HG03460 (cell line): ENCODE results near the gene TOMM40L.
"Not testable (repeated sequence)": the region's sequence is repeated elsewhere in the genome, so short reads cannot be mapped to it uniquely, and the experiment has no call there.

Source experiments
- ATAC-seq: cut with Tn5 transposase; IDR thresholded peaks from one replicate; pipeline ENCODE4 v1.9.1; 2021; ENCODE audit not compliant: unreplicated experiment

Gene TOMM40L

DNA sequence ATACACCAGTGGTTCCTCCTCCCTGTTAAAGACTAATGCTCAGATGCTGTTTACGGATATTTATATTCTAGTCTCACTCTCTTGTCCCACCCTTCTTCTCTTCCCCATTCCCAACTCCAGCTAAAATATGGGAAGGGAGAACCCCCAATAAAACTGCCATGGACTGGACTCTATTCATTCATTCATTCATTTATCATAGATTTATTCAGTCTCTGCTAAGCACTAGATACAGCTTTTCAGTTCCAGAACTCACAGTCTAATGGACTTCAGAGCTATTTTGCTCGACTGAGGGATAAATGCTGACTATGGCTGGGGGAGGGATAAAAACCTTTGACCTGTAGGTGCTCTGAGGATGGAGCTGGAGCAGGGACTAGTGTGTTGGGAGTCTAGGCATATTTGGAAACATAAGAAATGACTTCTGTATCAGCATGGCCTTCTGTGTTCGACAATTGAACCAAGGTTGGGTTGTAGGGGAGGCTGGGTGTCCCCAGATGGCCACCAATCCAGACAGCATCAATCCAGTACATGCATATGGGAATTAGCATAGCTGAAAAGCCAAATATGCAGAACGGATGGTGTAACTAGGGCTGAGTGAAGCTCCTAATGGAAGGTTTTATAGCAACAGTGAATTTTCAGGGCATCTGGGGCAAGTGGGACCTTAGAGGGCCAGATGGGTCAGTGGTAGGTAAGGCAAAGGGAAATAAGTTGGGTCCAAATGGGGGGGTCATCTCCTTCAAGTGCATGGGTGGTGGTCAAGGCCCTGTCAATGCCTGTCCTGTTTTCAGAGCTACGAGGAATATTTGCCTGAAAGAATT, 6.6 kb upstream of the TOMM40L start:
- ATAC-seq: no peak

DNA sequence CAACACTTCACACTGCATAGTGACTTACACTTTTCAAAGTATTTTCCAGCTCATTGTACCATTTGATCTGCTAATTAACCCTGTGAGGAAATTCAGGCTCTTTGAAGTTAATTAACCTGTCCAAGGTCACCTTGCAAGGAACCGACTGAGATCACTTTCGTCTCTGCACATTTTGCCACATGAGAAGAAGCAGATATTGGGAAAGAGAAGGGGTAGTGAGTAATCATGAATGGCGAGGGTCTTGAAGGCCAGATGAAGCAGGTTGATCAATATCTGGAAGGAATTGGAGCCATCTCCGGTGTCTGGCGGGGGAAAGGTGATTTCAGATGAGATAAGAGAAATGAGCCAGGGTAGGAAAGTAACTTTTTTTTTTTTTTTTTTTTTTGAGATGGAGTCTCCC, 5.9 kb upstream of the TOMM40L start:
- no peak for ATAC-seq

DNA sequence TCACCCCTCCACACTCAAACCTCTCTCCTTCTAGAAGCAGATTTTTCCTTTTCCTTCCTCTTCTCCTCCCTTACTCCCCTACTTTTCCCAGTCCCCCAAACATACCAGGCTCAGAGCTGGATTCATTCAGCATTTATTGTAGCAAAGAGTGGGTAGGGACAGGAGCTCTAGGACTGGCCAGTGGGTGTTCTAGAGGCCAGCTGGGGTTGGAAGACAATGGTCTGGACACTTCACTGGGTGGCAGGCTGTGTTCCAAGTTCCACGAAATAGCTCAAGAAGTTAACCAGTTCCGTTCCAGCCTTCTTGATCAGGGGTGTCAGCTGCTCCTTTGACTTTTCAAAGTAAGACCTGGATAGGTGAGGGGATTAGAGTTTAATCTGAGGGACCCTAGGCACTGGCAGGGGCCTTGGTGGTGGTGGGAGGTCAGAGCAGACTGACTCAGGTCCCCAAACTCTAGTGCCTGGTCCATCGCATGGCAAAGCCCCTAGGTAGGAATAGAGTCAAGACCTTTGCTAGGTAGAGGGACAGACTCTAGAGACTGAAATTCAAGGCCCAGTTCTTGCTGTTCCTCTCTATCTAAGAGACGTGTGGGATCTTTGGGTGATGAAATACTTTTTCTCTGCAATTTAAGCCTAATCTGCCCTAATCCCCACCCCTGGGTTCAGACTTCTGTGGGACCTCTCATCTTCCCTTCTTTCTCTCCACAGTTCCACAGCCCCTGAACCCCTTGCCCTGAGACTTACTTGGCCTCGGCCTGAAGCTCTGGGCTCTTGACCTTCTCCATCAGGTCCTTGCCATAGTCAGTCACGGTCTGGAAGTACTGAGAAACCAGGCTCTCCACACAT, 3.5 kb upstream of the TOMM40L start:
- ATAC-seq: no peak

DNA sequence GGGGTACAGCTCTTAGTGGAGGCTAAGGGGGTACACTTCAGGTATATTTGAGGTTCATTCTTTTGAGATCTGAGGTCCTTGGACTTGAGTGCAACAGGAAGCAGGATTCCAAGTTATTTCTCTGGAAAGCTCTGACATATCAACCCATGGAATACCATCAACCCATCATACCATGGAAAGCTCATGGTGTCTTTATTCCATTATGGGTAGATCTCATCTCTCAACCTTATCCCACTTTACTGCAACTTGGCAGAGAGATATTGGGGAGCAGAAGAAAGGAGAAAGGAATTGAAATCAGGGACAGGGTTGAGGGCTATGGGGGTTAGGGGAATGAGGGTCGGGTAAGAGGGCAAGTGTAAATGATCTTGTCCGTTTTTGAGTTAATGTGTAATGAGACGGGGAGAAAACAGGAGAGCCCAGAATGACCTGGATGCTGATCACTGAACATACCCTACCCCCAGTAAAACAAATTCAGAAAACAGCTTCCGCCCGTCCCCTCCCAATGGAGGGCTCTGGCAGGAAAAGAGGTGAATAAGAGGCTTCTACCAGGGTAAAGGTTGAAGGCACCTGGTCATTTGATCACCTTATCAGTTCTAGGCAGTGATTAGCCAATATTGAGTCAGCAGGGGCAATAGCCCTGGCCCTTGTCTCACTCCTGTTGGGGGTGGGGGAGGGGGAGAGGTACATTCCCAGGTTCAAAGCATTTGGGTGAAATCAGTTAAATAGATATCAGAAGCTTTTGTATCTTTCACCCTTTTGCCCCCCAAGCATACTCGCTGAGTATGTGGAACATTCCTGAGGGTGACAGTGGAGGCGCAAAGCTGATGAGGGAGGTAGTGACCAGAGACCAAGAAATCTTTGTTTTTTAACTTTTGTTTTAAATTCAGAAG, 1.8 kb upstream of the TOMM40L start:
- ATAC-seq: no peak

DNA sequence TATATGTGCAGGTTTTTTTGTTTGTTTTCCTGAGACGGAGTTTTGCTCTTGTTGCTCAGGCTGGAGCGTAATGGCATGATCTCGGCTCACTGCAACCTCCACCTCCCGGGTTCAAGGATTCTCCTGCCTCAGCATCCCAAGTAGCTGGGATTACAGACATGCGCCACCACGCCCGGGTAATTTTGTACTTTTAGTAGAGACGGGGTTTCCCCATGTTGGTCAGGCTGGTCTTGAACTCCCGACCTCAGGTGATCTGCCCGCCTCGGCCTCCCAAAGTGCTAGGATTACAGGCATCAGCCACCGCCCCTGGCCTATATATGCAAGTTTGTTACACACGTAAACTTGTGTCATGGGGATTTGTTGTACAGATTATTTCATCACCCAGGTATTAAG, 1.2 kb upstream of the TOMM40L start:
- not testable (repeated sequence) for ATAC-seq

DNA sequence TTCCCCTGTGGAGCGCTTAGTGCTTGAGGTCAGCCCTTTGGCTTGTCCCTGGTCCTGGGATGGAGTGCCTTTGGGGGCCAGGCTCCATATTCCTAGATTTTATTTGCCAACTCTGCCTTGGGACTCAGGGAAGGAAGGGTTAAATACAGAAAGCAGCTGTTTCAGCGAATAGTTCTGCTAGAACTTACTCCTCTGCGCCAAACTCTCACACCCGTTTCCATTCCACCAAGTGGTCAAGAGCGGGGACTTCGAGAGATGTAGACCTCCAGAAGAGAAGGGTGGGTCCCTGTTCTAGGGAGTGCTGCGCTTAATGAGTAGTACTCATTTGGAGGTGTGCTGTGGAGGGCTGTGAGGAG, 704 bp upstream of the TOMM40L start:
- no peak for ATAC-seq

DNA sequence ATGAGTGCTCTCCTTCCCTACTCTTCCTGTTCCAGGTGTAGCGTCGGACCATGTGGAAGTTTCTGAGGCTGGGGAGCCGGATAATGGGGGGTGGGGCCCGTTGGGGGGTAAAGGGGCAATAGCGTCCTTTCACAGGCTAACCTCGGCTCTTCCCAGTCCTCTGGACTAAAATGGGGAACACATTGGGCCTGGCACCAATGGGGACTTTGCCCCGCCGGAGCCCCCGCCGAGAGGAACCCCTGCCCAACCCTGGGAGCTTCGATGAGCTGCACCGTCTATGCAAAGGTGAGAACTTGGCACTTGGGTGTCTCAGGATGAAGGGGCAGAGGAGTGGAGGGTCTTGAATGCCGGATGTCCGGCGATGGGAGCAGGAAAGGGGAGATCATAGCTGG, 456 bp downstream of the TOMM40L start:
- no peak for ATAC-seq

DNA sequence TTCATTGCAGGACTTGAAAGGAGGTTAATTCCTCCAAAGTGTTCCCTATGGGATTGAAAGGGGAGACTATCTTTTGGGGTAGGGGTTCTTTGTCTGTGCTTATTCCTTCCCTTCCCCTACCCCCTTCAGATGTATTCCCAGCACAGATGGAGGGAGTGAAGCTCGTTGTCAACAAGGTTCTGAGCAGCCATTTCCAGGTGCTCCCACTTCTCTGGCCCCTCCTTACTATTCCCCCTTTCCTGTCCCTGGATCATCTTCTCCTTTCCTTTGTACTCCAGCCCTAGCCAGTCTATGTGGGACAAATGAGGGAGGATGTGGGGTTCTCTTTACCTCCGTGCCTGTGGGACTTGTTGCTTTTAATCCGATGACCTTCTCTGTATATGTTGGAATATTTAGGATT, 899 bp downstream of the TOMM40L start:
- no peak for ATAC-seq

DNA sequence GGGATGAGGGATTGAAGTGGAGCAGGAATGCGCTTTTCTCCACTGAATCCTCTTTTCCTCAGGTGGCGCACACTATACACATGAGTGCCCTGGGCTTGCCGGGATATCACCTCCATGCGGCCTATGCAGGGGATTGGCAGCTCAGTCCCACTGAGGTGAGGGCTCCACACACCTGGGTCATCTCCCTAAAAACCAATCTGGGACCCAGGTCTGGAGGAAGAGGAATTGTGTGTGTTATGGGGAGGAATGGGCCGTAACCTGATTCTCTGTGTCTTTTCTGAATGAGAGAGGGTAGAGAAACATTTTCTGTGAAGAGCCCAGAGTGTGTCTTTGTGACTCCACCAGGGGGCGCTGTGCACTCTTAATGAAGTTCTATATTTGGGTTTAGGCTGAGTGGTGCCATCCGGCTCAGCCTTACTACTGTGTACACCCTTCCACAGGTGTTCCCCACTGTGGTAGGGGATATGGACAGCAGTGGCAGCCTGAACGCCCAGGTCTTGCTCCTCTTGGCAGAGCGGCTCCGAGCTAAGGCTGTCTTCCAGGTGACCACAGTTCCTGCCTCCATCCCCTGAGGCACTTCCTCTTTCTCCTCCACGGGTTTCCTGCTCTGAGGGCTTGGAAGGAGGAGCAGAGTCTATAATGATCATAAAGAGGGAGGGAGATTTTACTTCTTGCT, 1.5 kb downstream of the TOMM40L start:
- peak; percentile 38 for ATAC-seq

DNA sequence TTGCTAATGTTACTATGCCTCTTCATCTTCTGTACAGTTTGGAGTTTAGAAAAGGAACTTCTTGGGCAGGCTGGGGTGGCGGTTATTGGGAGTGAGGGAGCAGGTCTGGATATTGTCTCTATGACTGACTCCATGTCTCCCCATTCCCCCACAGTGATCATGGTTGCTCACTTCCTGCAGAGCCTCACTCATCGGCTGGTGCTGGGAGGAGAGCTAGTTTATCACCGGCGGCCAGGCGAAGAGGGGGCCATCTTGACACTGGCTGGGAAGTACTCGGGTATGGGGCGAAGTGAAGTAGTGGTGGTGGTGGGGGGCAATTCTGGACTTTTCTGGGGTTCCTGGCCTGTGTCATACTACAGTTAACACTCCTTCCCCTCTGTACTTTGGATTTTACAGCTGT, 2.2 kb downstream of the TOMM40L start:
- ATAC-seq: no peak

DNA sequence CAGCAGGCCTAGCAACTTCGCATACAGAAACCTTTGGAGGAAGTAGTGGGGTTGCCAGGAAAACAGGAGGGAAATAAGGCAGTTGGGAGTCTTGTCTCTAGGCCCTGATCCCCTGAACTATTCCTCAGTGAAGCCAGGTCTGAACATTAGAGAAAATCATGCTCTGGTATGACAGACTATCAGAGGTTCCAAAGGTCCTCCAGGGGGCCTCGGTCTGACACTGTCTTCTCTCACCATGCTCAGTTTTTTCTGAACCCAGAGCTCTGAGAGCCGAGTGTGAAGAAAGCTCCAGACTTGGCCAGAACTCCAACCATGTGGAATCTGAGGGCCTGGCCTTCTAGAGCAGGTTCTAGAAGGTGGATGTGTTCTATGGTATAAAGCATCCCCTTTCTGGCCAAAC, 4.0 kb downstream of the TOMM40L start:
- ATAC-seq: no peak

DNA sequence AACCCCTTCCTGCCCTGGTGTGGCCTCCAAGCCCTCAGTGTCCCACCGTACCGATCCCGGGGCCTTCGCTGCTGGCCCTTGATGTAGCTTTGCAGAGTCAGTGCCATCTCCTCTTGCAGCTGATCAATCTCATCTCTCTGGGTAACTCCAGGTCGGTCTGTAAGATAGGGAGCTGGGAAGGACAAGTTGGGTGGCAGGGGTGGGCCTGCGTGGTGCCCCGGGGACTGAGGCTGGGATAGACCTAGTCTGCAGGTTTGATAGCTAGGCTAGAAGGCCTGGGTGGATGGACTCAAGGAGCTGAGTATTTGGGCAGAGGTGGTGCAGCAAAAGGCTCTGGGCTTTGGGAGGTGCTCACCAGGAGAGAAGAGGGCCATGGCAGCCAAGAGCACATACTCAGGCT, 4.9 kb downstream of the TOMM40L start:
- no peak for ATAC-seq

DNA sequence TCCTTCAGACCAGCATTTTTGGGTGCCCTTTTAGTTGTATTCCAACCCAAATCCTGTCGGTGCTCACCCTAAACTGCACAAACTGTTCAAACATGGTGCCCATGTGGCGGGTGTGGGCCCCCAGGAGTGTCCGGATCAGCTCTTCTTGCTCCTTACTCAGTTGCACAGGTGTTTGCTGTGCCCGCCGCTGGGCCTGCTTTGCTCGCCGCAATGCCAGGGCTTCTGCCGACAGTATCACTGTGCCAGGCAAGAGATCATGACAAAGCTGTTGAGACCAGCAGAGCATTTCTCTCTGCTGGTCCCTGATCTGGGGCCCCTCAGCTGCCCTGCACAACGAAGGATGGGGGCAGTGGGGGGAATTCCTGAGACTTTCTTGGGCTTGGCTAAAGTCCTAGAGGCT, 7.2 kb downstream of the TOMM40L start:
- ATAC-seq: no peak

DNA sequence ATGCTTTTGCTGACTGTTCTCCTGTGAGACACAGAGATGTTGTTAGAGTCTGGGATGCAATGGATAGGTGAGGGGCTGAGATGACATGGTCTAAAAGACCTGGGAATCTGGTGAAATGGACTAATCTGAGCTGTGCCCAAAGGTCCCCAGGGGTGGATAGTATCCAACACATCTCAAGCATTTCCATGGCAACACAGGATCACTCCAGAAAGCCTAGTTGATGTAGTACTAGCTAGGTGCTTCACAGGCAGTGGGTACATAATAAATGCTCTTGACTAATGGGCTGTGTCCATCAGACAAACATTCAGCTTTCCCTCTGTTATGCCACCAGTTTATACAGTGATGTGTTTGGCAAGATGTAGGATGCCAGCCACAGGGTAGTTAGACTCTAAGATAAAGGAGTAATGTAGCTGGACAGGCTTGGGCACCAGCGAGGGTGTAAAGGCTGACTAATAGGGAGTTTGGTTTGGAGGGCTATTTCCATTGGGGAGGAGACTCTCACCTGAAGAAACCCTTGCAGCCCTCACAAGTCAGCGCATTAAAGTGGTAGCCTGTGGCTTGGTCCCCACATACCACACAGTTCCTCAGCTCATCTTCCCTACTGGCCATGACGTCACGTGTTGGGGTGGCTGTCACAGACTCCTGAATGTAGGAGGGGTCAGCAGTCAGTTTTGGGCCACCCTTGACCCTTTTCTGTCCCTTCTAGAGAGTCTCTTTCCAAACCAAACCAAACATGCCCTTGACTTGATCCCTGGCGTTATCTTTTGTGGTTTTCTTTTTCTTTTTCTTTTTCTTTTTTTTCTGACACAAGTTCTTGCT, 10.3 kb downstream of the TOMM40L start:
- ATAC-seq: no peak

DNA sequence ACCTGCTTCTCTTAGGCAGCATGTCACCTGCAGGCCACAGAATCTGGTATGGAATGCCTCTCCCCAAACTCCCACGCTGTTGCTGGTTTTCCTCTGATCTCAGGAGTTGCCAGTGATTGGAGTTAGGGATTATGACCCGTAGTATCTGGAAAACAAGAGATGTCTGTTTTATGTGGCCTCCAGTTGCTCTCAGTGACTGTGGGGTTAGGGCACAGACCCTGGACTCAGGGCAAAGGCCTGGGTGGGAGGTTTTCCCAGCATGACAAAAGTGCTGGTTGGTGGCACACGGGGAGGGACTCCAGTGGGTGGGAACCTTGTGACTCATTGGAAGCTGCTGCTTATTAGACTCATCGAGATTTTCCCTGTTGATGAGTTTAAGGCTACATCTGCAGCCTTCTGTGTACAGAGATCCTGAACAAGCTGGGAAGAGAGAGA, 12.2 kb downstream of the TOMM40L start, which contains the start of gene NR1I3:
NR1I3 (minus strand) TSS at position 165 of the 435 bp plus-strand sequence. CDS start 1,638 bp downstream, outside the sequence.
- no peak for ATAC-seq

DNA sequence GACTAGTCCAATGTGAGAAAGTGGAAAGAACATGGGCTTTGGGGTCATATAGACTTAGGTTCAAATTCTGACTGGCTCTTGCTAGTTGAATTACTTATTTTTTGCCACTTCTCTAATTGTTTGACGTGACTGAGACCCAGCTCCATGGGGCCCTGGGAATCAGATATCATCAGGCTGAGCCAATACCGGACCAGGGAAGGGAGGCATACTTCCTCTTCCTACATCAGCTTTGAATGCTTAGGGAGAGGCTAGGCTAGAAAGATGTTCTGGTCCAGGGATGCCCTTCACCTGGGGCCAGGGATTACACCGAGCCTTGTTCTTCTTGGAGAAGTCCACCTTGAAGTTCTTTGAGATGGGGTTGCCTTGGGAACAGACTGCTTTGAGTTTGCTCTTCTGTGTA, 15.8 kb downstream of the TOMM40L start:
- ATAC-seq: no peak

DNA sequence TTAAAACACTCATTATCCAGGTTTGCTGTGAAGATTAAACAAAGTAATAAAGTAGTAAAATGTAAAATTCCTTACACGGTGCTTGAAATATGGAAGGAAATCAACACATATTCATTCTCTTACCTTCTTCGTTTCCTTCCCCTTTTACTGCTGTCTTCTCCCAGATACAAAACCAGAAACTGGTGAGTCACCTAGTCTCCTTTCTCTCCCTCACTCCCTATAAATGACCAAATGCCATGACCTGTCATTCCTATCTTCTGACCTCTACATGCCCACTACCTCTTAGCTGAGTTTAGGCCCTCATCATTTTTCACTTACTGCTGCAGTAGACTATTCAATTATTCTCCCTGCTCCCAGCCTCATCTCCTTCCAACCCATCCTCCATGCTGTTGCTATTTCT, 16.5 kb downstream of the TOMM40L start:
- no peak for ATAC-seq

DNA sequence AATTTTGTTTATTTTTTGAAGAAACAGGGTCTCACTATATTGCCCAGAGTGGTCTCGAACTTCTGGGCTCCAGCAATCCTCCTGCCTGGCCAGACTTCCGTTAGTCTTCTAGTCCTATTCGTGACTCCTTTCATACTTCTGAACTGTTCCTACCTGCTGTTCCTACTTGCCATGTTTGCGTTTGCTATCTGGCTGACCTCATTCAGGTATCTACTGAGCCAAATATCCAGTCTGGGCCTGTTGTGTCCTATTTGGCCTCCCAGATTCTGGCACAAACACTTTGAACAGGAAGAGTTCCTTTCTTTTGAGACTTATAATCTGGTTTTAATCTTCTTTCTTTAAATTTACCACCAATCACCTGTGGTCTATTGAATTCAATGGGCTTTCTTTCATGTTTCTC, 19.0 kb downstream of the TOMM40L start:
- no peak for ATAC-seq

DNA sequence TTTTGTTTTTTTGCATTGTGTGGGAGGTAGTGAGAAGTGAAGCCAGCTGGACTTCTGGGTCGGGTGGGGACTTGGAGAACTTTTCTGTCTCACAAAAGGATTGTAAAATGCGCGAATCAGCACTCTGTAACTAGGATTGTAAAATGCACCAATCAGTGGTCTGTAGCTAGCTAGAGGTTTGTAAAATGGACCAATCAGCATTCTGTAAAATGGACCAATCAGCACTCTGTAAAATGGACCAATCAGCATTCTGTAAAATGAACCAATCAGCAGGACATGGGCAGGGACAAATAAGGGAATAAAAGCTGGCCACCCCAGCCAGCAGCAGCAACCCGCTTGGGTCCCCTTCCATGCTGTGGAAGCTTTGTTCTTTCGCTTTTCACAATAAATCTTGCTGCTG, 24.2 kb downstream of the TOMM40L start:
- ATAC-seq: not testable (repeated sequence)

DNA sequence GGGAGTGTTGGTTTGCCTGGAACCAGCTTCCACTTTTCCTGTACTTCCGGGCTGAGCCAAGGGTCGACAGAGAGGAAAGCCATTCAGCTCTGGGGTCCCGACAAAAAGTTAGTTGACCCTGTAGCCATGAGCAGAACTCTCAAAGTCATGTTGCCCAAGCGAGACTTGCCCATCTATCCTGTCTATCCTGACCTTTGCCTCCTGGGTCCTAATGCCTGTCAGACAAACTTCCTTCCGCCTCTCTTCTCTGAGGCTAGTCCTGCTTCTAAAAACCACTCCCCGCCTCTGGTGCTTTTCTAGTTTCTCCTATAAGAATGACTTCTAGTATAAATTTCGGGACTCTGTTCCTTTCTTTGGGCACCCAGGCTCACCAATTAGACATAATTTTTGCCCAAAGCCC, 25.0 kb downstream of the TOMM40L start:
- ATAC-seq: no peak
